ENCODE data around the gene GDA.

DNA sequence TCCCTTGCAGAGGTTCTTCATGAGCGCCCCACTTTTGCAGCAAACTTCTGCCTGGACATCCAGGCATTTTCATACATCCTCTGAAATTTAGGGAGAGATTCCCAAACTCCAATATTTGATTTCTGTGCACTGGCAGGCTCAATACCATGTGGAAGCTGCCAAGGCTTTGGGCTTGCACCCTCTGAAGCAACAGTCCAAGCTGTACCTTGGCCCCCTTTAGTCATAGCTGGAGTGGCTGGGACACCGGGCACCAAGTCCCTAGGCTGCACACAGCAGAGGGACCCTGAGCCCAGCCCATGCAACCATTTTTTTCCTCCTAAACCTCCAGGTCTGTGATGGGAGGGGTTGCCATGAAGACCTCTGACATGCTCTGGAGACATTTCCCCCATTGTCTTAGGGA, 141.1 kb downstream of the GDA start:
- TF ChIP-seq, protein P1, sequence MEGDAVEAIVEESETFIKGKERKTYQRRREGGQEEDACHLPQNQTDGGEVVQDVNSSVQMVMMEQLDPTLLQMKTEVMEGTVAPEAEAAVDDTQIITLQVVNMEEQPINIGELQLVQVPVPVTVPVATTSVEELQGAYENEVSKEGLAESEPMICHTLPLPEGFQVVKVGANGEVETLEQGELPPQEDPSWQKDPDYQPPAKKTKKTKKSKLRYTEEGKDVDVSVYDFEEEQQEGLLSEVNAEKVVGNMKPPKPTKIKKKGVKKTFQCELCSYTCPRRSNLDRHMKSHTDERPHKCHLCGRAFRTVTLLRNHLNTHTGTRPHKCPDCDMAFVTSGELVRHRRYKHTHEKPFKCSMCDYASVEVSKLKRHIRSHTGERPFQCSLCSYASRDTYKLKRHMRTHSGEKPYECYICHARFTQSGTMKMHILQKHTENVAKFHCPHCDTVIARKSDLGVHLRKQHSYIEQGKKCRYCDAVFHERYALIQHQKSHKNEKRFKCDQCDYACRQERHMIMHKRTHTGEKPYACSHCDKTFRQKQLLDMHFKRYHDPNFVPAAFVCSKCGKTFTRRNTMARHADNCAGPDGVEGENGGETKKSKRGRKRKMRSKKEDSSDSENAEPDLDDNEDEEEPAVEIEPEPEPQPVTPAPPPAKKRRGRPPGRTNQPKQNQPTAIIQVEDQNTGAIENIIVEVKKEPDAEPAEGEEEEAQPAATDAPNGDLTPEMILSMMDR (IDR thresholded peaks at IDR 0.05) = no peak
- no peak for TF ChIP-seq POLR2A (IDR thresholded peaks at IDR 0.05)
